Fibroblast of lung (primary cell): ENCODE measurements around the gene TTLL9.

Source experiments
- CTCF ChIP-seq, 2 donors: IDR thresholded peaks in 1 of 2; conservative IDR thresholded peaks in 1 of 2; 1 replicate in 1 of 2; 2 replicates in 1 of 2; pipeline ENCODE4 v1.5.1; 2011 to 2012; ENCODE audit warnings: low read length in 2 of 2, control low read depth in 1 of 2, inconsistent platforms in 1 of 2, low read depth in 1 of 2, mild to moderate bottlenecking in 1 of 2
- EZH2 ChIP-seq: IDR thresholded peaks from 2 replicates; pipeline ENCODE4 v1.5.1; 2012; ENCODE audit warnings: low read length, control low read depth, mild to moderate bottlenecking; ENCODE audit errors: missing control alignments

GRCh38 chr20:31871618-31871954, 1.2 kb downstream of the TTLL9 start:
- TF ChIP-seq EZH2, result no peak
- no peak for TF ChIP-seq CTCF (conservative IDR thresholded peaks at IDR 0.05 in 1 of 2, IDR thresholded peaks at IDR 0.05 in 1 of 2; ENCODE audit: low read depth in 1 of 2, low read length in 2 of 2)
